HepG2 (cell line): ENCODE measurements around the gene SRSF6. TPM values are rescaled to one million over a fixed set of nuclear protein-coding genes. Genes with fewer than 3 reads are reported as not detected.
A peak's percentile ranks its signal among the peaks of the same experiment; 100 is the strongest.

Source experiments
- ATAC-seq: fragments of 200-7000 bp; cut with Tn5 transposase; 3 replicates; pipeline ENCODE4 v1.9.1; 2020; ENCODE audit warnings: mild to moderate bottlenecking, moderate library complexity
- BruUV-seq: library from RNA; stranded (reverse); fragments of 400-500 nt; replicated peaks from 2 replicates; lab custom pipeline; 2021; lab: Mats Ljungman, UMichigan
- CTCF ChIA-PET: fragments of 300-600 bp; formaldehyde crosslinking; extraction: SDS; loops from one replicate; lab custom pipeline; 2021; ENCODE audit warnings: low total read pairs, inconsistent platforms, low intra/inter-chr PET ratio; lab: Yijun Ruan, JAX
- POLR2A ChIA-PET: fragments of 350-600 bp; sonication (Branson Sonifier 250); formaldehyde crosslinking; loops from one replicate; lab custom pipeline; 2020; ENCODE audit warnings: antibody characterized with exemption, inconsistent platforms; lab: Yijun Ruan, JAX
- DNase-seq: peaks from one replicate; pipeline ENCODE4 v3.0.0-alpha.2; 2015; ENCODE audit warnings: low spot score
- FAIRE-seq: peaks from 3 replicates; lab custom pipeline; 2011; peaks lifted over from hg19 to GRCh38; lab: Jason Lieb, UNC
- H2AFZ ChIP-seq: one replicate; pipeline ENCODE4 v1.6.1; 2011; ENCODE audit warnings: low read length, inconsistent platforms
- H3K27ac ChIP-seq: fragments of 300-600 bp; 3 replicates; pipeline ENCODE4 v1.8.0; 2011; ENCODE audit warnings: mixed run types, mild to moderate bottlenecking, mixed read lengths, low read length, inconsistent platforms; ENCODE audit not compliant: insufficient read depth; ENCODE audit errors: extremely low read length
- H3K27me3 ChIP-seq, 2 experiments: fragments of 200-600 bp in 1 of 2; 2 replicates in 1 of 2; 3 replicates in 1 of 2; pipeline versions ENCODE4 v1.6.0 to v1.8.0; 2011; ENCODE audit warnings: low read length in 2 of 2, mild to moderate bottlenecking in 2 of 2, moderate library complexity in 2 of 2, inconsistent platforms in 1 of 2; ENCODE audit not compliant: insufficient read depth in 2 of 2, control insufficient read depth in 1 of 2
- H3K36me3 ChIP-seq, 2 experiments: fragments of 200-600 bp in 1 of 2; replicated peaks in 1 of 2; 2 replicates in 1 of 2; 3 replicates in 1 of 2; pipeline versions ENCODE4 v1.5.1 to v1.8.0; 2011; ENCODE audit warnings: low read length in 2 of 2, inconsistent platforms in 1 of 2; ENCODE audit not compliant: insufficient read depth in 2 of 2, control insufficient read depth in 1 of 2
- H3K4me1 ChIP-seq: 2 replicates; pipeline ENCODE4 v1.5.1; 2012; ENCODE audit warnings: low read length, inconsistent platforms; ENCODE audit not compliant: insufficient read depth
- H3K4me2 ChIP-seq: 2 replicates; pipeline ENCODE4 v1.6.0; 2011; ENCODE audit warnings: low read depth, low read length, inconsistent platforms
- H3K4me3 ChIP-seq, 3 experiments: fragments of 200-600 bp in 1 of 3; sonication (generic), shearing (Covaris generic) in 1 of 3; replicated peaks in 1 of 3; 2 replicates each; pipeline ENCODE4 v1.5.1; 2011 to 2016; ENCODE audit warnings: low read length in 3 of 3, inconsistent platforms in 2 of 3, low read depth in 2 of 3, mild to moderate bottlenecking in 2 of 3, control low read depth in 1 of 3, mixed read lengths in 1 of 3; ENCODE audit not compliant: insufficient read depth in 1 of 3
- H3K79me2 ChIP-seq: one replicate; pipeline ENCODE4 v1.6.1; 2011; ENCODE audit warnings: low read length, inconsistent platforms; ENCODE audit not compliant: insufficient read depth
- H3K9ac ChIP-seq: 2 replicates; pipeline ENCODE4 v1.6.0; 2011; ENCODE audit warnings: mild to moderate bottlenecking, low read depth, low read length, inconsistent platforms; ENCODE audit not compliant: insufficient read depth
- H3K9me3 ChIP-seq: 2 replicates; pipeline ENCODE4 v1.5.1; 2012; ENCODE audit warnings: mild to moderate bottlenecking, low read length
- H4K20me1 ChIP-seq: 2 replicates; pipeline ENCODE4 v1.6.0; 2011; ENCODE audit warnings: inconsistent platforms, mild to moderate bottlenecking, low read length, moderate library complexity; ENCODE audit not compliant: insufficient read depth
- ATF1 ChIP-seq: IDR thresholded peaks from 2 replicates; pipeline ENCODE4 v1.6.1; 2016; ENCODE audit warnings: mild to moderate bottlenecking, control low read depth
- ETV5 ChIP-seq: IDR thresholded peaks from 2 replicates; pipeline ENCODE4 v1.6.1; 2018; ENCODE audit warnings: missing biosample characterization, missing genetic modification reagents, inconsistent platforms, borderline replicate concordance
- GFI1 ChIP-seq: sonication (generic); formaldehyde crosslinking; IDR thresholded peaks from 2 replicates; pipeline ENCODE4 v1.5.0; 2020; ENCODE audit warnings: missing genetic modification reagents, mild to moderate bottlenecking, borderline replicate concordance
- HCFC1 ChIP-seq: fragments of 150-350 bp; IDR thresholded peaks from 2 replicates; pipeline ENCODE4 v1.6.1; 2014; ENCODE audit warnings: low read depth, low read length
- TCF7L2 ChIP-seq: IDR thresholded peaks from 2 replicates; pipeline ENCODE4 v1.6.1; 2011; ENCODE audit warnings: mild to moderate bottlenecking, low read depth, low read length, moderate library complexity
- XBP1 ChIP-seq: sonication (generic); formaldehyde crosslinking; IDR thresholded peaks from 2 replicates; pipeline ENCODE4 v1.5.0; 2020; ENCODE audit warnings: missing genetic modification reagents
- ZBTB21 ChIP-seq: sonication (generic); formaldehyde crosslinking; IDR thresholded peaks from 2 replicates; pipeline ENCODE4 v1.4.0; 2020; ENCODE audit warnings: missing genetic modification reagents
- ZNF160 ChIP-seq: sonication (generic); formaldehyde crosslinking; IDR thresholded peaks from 2 replicates; pipeline ENCODE4 v1.8.0; 2022; ENCODE audit warnings: mild to moderate bottlenecking, inconsistent platforms, missing genetic modification reagents
- ZNF20 ChIP-seq: sonication (generic); formaldehyde crosslinking; IDR thresholded peaks from 2 replicates; pipeline ENCODE4 v1.4.0; 2020; ENCODE audit warnings: mild to moderate bottlenecking, moderate library complexity, missing genetic modification reagents
- ZNF430 ChIP-seq: sonication (generic); formaldehyde crosslinking; IDR thresholded peaks from 2 replicates; pipeline ENCODE4 v1.9.0; 2021; ENCODE audit warnings: mild to moderate bottlenecking, missing genetic modification reagents
- ZNF484 ChIP-seq: sonication (generic); formaldehyde crosslinking; IDR thresholded peaks from 2 replicates; pipeline ENCODE4 v1.5.1; 2020; ENCODE audit warnings: mild to moderate bottlenecking, low read depth, missing genetic modification reagents, borderline replicate concordance
- WGBS: methylation state at CpG from one replicate; pipeline ENCODE4 v1.1.6; 2017; ENCODE audit warnings: low lambda C conversion rate; 5-methylcytosine and 5-hydroxymethylcytosine counted together
- in situ Hi-C: cut with HindIII; loops from 2 replicates; pipeline ENCODE4 v1.10.0; 2017; ENCODE audit warnings: low pct_unique_long_range_greater_than_20kb; ENCODE audit not compliant: extremely low pct_ligation_motif_present
- intact Hi-C: fragments of 100-400 bp; cut with micrococcal nuclease; formaldehyde crosslinking; loops from one replicate; pipeline ENCODE4 v1.10.0; 2022; ENCODE audit not compliant: unreplicated experiment
- polyA plus RNA-seq, 8 experiments: library from polyadenylated mRNA; depleted of rRNA in 3 of 8; stranded (reverse) in 7 of 8; unstranded in 1 of 8; fragments of >200 nt; fragmentation: Illumina TruSeq in 4 of 8; extraction: Trizol in 4 of 8; gene quantifications; 2 replicates each; pipeline versions ENCODE4 v1.2.1 to v1.2.3, GENCODE V29; 2011 to 2016; ENCODE audit warnings: low read depth in 4 of 8, missing spikeins in 1 of 8, mixed read lengths in 1 of 8; ENCODE audit not compliant: insufficient read depth in 1 of 8
- total RNA-seq, 5 experiments: library from RNA; depleted of rRNA; stranded (reverse); fragments of >200 nt; fragmentation: Illumina TruSeq; extraction: Trizol; gene quantifications; 2 replicates each; pipeline ENCODE4 v1.2.3, GENCODE V29; 2016; ENCODE audit warnings: low read depth in 1 of 5
- TF ChIP-seq, protein P1 (sequence below): IDR thresholded peaks from 2 replicates; pipeline ENCODE4 v1.6.1; 2016; ENCODE audit warnings: control low read depth
- TF ChIP-seq, protein P2 (sequence below): sonication (generic); formaldehyde crosslinking; IDR thresholded peaks from 2 replicates; pipeline ENCODE4 v1.4.0; 2020; ENCODE audit warnings: mild to moderate bottlenecking, missing genetic modification reagents
- TF ChIP-seq, protein P3 (sequence below): sonication (generic); formaldehyde crosslinking; IDR thresholded peaks from 2 replicates; pipeline ENCODE4 v1.5.1; 2020; ENCODE audit warnings: mild to moderate bottlenecking, missing genetic modification reagents, moderate library complexity
- TF ChIP-seq, protein P4 (sequence below): sonication (generic); formaldehyde crosslinking; IDR thresholded peaks from 2 replicates; pipeline ENCODE4 v1.5.1; 2020; ENCODE audit warnings: missing genetic modification reagents, mild to moderate bottlenecking, borderline replicate concordance

SRSF6 gene
- total and polyA plus RNA-seq, 2 of the 13 experiments (the other 11 are each of a cell fraction or from before 2014, with no cell fraction given) = 156 to 194 TPM

- peaks cover 34% of the 10 kb centered on the region for H3K4me1 ChIP-seq
- H4K20me1 ChIP-seq = no peaks in the 10 kb centered on the region
- ATAC-seq (no peak), DNase-seq (no peak), FAIRE-seq (no peak)
- H3K9ac ChIP-seq = peak overlapping the region; percentile 74
- WGBS = 81% methylated on average over 22 of the region's 22 CpGs
- no peaks in the 10 kb centered on the region for H3K9me3 ChIP-seq
- CTCF ChIA-PET = no interaction called here
- peak overlapping the region; percentile 61 to 83 (median 73) for H3K4me3 ChIP-seq
- POLR2A ChIA-PET = interaction anchor here (1.0 to 2.8 kb wide), 5 partner anchors 9 to 82 kb away, joined by 3 to 33 read pairs (median 5); partner anchors contain the start of genes IFT52 and SRSF6
- BruUV-seq = TSS peak; percentile 77
- no peaks in the 10 kb centered on the region for H3K36me3 ChIP-seq
- H3K4me2 ChIP-seq = peak overlapping the region; percentile 87
- no peaks in the 10 kb centered on the region for H3K79me2 ChIP-seq
- H3K27ac ChIP-seq = no peak overlapping the region
- in situ Hi-C loops = no loop called here
- peaks cover 2 to 18% of the 10 kb centered on the region in 2 experiments; a peak in 3 of 5 replicates for H3K27me3 ChIP-seq
- intact Hi-C loops = loop anchor here (5.0 kb wide), 1 partner anchor 51 kb away; the partner anchor contains the start of gene SRSF6
- H2AFZ ChIP-seq = no peak overlapping the region
- TF ChIP-seq ZNF20 (no peak), GFI1 (CRISPR knock-in tag) (no peak), XBP1 (0 out of 2 replicates have a peak, but pooled peaks have one; percentile 41), TCF7L2 (no peak), ETV5 (no peak), ZNF484 (no peak), ZNF430 (peak; percentile 23; the same call in 1 of the 2 replicates), ZBTB21 (CRISPR knock-in tag) (no peak), ZNF160 (CRISPR knock-in tag) (0 out of 2 replicates have a peak, but pooled peaks have one; percentile 4), ATF1 (CRISPR knock-in tag) (no peak), HCFC1 (no peak)
- TF ChIP-seq, protein P1, sequence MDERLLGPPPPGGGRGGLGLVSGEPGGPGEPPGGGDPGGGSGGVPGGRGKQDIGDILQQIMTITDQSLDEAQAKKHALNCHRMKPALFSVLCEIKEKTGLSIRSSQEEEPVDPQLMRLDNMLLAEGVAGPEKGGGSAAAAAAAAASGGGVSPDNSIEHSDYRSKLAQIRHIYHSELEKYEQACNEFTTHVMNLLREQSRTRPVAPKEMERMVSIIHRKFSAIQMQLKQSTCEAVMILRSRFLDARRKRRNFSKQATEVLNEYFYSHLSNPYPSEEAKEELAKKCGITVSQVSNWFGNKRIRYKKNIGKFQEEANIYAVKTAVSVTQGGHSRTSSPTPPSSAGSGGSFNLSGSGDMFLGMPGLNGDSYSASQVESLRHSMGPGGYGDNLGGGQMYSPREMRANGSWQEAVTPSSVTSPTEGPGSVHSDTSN = no peak
- TF ChIP-seq, protein P2, sequence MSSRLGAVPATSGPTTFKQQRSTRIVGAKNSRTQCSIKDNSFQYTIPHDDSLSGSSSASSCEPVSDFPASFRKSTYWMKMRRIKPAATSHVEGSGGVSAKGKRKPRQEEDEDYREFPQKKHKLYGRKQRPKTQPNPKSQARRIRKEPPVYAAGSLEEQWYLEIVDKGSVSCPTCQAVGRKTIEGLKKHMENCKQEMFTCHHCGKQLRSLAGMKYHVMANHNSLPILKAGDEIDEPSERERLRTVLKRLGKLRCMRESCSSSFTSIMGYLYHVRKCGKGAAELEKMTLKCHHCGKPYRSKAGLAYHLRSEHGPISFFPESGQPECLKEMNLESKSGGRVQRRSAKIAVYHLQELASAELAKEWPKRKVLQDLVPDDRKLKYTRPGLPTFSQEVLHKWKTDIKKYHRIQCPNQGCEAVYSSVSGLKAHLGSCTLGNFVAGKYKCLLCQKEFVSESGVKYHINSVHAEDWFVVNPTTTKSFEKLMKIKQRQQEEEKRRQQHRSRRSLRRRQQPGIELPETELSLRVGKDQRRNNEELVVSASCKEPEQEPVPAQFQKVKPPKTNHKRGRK = 0 out of 2 replicates have a peak, but pooled peaks have one; percentile 16
- TF ChIP-seq, protein P3, sequence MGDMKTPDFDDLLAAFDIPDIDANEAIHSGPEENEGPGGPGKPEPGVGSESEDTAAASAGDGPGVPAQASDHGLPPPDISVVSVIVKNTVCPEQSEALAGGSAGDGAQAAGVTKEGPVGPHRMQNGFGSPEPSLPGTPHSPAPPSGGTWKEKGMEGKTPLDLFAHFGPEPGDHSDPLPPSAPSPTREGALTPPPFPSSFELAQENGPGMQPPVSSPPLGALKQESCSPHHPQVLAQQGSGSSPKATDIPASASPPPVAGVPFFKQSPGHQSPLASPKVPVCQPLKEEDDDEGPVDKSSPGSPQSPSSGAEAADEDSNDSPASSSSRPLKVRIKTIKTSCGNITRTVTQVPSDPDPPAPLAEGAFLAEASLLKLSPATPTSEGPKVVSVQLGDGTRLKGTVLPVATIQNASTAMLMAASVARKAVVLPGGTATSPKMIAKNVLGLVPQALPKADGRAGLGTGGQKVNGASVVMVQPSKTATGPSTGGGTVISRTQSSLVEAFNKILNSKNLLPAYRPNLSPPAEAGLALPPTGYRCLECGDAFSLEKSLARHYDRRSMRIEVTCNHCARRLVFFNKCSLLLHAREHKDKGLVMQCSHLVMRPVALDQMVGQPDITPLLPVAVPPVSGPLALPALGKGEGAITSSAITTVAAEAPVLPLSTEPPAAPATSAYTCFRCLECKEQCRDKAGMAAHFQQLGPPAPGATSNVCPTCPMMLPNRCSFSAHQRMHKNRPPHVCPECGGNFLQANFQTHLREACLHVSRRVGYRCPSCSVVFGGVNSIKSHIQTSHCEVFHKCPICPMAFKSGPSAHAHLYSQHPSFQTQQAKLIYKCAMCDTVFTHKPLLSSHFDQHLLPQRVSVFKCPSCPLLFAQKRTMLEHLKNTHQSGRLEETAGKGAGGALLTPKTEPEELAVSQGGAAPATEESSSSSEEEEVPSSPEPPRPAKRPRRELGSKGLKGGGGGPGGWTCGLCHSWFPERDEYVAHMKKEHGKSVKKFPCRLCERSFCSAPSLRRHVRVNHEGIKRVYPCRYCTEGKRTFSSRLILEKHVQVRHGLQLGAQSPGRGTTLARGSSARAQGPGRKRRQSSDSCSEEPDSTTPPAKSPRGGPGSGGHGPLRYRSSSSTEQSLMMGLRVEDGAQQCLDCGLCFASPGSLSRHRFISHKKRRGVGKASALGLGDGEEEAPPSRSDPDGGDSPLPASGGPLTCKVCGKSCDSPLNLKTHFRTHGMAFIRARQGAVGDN = no peak
- TF ChIP-seq, protein P4, sequence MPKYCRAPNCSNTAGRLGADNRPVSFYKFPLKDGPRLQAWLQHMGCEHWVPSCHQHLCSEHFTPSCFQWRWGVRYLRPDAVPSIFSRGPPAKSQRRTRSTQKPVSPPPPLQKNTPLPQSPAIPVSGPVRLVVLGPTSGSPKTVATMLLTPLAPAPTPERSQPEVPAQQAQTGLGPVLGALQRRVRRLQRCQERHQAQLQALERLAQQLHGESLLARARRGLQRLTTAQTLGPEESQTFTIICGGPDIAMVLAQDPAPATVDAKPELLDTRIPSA (CRISPR knock-in tag) = 0 out of 2 replicates have a peak, but pooled peaks have one; percentile 3
Observed at GRCh38 chr20:43508106-43508505, 50.4 kb downstream of the SRSF6 start.
